OCI-M1 (cell line): ENCODE results near the gene SIN3B.

Experiments
- DNase-seq: peaks from one replicate; lab custom pipeline; 2025; lab: John Stamatoyannopoulos, UW

SIN3B gene

DNA sequence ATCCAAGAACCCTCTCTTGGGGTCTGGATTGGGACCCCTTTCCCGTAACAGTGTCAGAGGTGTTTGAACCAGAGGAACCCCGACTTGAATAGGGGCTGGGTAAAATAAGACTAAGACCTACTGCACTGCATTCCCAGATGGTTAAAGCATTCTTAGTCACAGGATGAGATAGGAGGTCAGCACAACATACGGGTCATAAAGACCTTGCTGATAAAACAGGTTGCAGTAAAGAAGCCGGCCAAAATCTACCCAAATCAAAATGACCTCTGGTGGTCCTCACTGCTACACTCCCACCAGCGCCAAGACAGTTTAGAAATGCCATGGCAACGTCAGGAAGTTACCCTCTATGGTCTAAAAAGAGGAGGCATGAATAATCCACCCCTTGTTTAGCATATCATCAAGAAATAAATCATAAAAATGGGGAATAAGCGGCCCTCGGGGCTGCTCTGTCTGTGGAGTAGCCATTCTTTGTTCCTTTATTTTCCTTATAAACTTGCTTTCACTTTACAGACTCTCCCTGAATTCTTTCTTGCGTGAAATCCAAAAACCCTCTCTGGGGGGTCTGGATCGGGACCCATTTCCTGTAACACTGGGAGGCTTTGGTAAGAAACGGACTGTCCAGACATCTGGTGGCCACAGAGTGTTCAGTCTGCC, 4.4 kb upstream of the SIN3B start:
- peak; percentile 53 for DNase-seq

GRCh38 chr19:16825312-16826052, 3.7 kb upstream of the SIN3B start:
- peak; percentile 55 for DNase-seq

DNA sequence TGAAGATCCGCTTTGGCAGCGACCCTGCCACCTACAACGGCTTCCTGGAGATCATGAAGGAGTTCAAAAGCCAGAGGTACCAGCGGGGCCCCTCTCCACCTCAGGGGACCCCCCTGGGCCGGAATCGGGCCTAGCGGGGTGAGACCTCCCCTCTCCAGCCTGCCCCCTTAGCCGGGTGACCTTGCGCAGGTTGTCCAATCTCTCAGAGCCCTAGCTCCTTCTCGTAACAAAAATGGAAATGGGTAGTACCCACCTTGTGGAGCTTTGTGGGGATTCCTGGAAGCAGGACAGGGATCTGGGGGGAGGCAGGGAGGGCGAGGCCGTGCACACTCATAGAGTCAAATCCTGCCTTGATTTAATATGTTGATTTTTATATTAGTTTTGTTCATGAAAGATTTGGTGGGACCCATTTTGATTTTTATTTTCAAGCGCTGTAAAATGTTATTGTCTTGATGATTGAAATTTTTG, 658 bp downstream of the SIN3B start:
- no peak for DNase-seq

DNA sequence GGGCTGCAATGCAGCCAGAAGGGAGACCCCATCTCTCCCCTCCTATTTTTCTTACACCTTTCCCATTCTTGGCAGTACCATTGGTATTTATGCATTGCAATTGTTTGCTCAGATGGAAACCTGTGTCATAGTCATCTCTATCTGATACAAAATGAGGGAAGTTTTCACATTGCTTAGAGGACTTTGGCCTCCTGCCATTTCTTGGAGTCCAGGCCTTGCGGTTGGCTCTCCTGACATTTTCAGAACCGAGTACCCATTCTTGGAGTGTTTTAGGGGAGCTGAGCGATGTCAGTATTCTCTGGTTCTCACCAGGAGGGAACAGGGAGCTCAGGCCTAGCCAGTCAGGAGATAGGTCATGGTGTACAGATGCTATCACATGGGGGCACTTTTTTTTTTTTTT, 1.5 kb downstream of the SIN3B start:
- DNase-seq: peak; percentile 40

DNA sequence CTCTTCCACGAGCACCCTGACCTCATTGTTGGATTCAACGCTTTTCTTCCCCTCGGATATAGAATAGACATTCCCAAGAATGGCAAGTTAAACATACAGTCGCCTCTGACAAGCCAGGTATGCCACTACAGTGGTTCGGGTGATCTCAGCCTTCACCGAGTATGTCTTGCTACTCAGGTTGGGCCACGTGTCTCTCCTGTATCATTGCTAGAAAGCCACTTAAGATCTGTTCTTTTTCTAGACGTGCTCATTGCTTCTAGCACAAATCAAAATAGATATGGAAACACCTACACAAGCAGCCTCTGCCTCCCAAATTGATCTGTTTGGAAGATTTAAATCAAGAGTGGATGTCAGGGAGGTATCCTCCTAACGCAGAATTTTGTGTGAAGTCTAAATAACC, 2.3 kb downstream of the SIN3B start:
- no peak for DNase-seq

GRCh38 chr19:16834747-16835146, 5.5 kb downstream of the SIN3B start:
- DNase-seq: no peak

GRCh38 chr19:16836115-16837034, 7.2 kb downstream of the SIN3B start:
- DNase-seq: peak; percentile 34

- DNase-seq: no peak
Observed at GRCh38 chr19:16837035-16837362, 7.8 kb downstream of the SIN3B start.

DNA sequence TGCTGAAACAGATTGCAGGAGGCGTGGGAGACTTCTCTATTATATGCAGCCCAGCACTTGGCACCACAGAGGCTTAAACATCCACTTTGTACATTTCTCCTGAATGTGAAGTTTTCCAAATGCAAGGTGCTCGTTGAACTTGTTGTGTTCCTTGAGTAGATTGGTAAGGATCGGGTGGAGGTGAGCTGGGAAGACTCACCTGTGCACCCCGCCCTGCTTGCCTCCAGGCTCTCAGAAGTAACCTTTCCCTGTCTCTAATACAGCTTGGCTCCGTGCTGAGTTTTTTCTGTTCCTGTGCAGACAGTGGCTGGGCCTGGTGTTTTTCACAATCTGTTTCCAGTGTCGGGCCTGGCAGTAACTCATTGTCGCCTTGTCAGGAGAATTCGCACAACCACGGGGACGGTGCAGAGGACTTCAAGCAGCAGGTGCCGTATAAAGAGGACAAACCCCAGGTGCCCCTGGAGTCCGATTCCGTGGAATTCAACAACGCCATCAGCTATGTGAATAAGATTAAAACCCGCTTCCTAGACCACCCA, 12.3 kb downstream of the SIN3B start:
- DNase-seq: no peak

DNA sequence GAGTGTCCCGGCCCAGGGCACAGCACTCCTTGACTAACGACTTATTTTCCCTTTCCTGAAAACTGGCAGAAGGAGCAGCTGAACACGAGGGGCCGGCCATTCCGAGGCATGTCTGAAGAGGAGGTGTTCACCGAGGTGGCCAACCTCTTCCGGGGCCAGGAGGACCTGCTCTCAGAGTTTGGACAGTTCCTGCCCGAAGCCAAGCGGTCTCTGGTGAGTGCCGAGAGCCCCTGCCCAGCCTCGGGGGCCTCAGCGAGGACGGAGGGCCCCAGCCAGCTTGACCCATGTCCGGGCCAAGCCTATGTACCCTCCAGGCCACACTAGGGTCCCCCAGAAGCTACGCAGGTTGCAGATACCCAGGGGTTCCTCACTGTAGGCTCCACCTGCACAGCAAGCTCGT, 17.7 kb downstream of the SIN3B start:
- DNase-seq: no peak

GRCh38 chr19:16847430-16847829, 18.2 kb downstream of the SIN3B start:
- DNase-seq: no peak

- DNase-seq: no peak
Observed at GRCh38 chr19:16849168-16849567, 20.0 kb downstream of the SIN3B start.

- no peak for DNase-seq
Observed at GRCh38 chr19:16850133-16850532, 20.9 kb downstream of the SIN3B start.

- DNase-seq: no peak
Observed at GRCh38 chr19:16851031-16851712, 22.0 kb downstream of the SIN3B start.

DNA sequence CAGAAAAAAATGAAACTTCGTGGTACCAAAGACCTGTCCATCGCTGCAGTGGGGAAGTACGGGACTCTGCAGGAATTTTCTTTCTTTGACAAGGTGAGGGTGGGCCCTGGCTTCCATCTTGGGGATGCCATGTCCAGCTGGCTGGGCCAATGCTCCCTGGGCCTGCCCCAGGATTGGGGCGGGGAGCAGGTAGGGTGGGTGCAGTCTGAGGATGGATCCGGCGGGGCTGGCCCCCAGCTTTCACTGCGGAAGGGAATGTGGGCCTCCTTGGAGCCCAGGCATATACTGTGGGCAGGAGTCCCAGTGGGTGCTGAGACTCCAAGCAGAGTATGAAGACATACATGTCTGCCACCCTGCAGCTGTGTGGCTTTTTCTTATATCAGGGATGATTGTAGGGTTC, 23.9 kb downstream of the SIN3B start:
- DNase-seq: no peak

DNA sequence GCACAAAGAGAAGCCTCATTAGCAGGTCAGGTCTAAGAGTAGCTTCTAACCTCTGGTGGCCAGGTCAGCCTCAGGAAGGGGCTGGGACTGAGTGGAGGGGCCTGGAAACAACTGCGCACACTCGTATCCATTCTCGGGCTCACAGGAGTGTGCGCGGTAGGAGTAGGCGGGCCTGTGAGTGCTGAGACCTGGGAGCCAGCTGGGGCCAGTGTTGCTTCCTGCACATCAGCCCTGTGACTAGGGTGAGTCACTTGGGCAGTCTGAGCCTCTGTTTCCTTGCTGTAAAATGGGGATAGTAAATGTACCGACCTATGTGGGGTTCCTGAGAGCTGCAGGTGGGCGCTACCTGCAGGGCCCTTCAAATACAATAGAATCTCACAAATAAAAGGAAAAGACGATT, 26.9 kb downstream of the SIN3B start:
- DNase-seq: no peak

DNA sequence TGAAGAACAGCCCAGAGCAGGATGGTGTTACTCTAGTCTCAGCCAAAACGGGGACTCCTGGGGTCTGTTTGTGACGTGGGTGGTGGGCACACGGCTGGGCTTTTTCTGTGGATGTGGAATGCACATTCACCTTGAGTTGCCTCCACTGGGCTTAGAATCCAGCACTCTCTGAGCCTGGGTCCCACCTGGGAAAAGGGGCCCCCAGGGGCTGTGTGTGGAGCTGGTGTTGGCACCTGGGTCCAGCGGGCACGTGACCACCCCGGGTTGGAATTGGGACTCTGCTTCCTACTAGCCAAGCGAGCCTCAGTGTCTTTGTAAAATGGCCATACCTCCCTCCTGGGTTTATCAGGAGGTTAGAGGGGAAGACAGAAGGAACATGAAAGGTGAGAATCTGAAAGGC, 30.4 kb downstream of the SIN3B start:
- no peak for DNase-seq

DNA sequence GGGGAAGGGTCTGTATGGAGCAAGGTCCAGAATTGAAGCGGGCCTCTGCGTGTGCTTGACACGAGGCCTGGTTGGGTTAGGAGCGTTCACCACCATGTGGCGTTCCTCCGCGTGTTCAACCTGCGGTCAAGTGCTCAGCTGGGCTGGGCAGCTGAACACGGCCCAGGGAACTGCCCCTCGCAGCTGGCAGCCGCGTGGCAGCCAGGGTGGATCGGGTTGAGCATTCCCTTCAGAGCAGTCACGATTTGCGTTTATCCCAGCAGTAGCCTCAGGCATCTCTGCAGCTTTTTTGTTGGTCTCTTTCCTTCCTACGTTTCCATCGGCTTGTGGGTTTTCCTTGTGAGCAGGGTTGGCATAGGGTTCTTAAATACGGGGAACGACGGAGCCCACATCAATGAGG, 30.9 kb downstream of the SIN3B start:
- no peak for DNase-seq

GRCh38 chr19:16861011-16861410, 31.8 kb downstream of the SIN3B start:
- no peak for DNase-seq

GRCh38 chr19:16861834-16862233, 32.6 kb downstream of the SIN3B start:
- DNase-seq: no peak

DNA sequence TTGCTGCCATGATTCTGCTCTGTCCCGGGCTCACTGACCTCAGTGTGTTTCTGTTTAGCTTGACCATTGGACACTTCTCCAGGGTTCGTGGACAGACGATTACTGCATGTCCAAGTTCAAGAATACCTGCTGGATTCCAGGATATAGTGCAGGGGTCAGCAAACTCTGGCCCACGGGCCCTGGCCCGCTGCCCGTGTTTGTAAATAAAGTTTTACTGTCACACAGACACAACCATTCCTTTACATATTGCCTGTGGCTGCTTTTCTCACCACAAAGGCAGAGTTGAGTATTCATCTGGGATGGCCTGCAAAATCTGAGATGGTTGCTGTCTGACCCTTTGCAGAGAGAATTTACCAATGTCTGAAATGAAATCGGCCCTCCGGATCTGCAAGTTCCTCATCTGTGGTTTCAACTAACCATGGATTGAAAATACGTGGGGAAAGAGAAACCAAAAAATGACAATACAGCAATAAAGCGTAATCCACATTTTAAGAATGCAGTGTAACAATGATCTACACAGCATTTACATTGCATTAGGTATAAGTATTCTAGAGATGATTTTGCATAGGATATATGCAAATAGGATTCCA, 33.7 kb downstream of the SIN3B start:
- peak; percentile 81 for DNase-seq

GRCh38 chr19:16867211-16867610, 38.0 kb downstream of the SIN3B start:
- no peak for DNase-seq
